HepG2 (cell line): ENCODE results near the gene CPOX. TPM values are rescaled to one million over a fixed set of nuclear protein-coding genes. Genes with fewer than 3 reads are reported as not detected.

Experiments used
- ATAC-seq: fragments of 200-7000 bp; cut with Tn5 transposase; 3 replicates; pipeline ENCODE4 v1.9.1; 2020; ENCODE audit warnings: mild to moderate bottlenecking, moderate library complexity
- BruUV-seq: library from RNA; stranded (reverse); fragments of 400-500 nt; replicated peaks from 2 replicates; lab custom pipeline; 2021; lab: Mats Ljungman, UMichigan
- CTCF ChIA-PET: fragments of 300-600 bp; formaldehyde crosslinking; extraction: SDS; loops from one replicate; lab custom pipeline; 2021; ENCODE audit warnings: low total read pairs, inconsistent platforms, low intra/inter-chr PET ratio; lab: Yijun Ruan, JAX
- POLR2A ChIA-PET: fragments of 350-600 bp; sonication (Branson Sonifier 250); formaldehyde crosslinking; loops from one replicate; lab custom pipeline; 2020; ENCODE audit warnings: antibody characterized with exemption, inconsistent platforms; lab: Yijun Ruan, JAX
- DNase-seq: peaks from one replicate; pipeline ENCODE4 v3.0.0-alpha.2; 2015; ENCODE audit warnings: low spot score
- FAIRE-seq: peaks from 3 replicates; lab custom pipeline; 2011; peaks lifted over from hg19 to GRCh38; lab: Jason Lieb, UNC
- H2AFZ ChIP-seq: one replicate; pipeline ENCODE4 v1.6.1; 2011; ENCODE audit warnings: low read length, inconsistent platforms
- H3K27ac ChIP-seq: fragments of 300-600 bp; 3 replicates; pipeline ENCODE4 v1.8.0; 2011; ENCODE audit warnings: mixed run types, mild to moderate bottlenecking, mixed read lengths, low read length, inconsistent platforms; ENCODE audit not compliant: insufficient read depth; ENCODE audit errors: extremely low read length
- H3K27me3 ChIP-seq, 2 experiments: fragments of 200-600 bp in 1 of 2; 2 replicates in 1 of 2; 3 replicates in 1 of 2; pipeline versions ENCODE4 v1.6.0 to v1.8.0; 2011; ENCODE audit warnings: low read length in 2 of 2, mild to moderate bottlenecking in 2 of 2, moderate library complexity in 2 of 2, inconsistent platforms in 1 of 2; ENCODE audit not compliant: insufficient read depth in 2 of 2, control insufficient read depth in 1 of 2
- H3K36me3 ChIP-seq, 2 experiments: fragments of 200-600 bp in 1 of 2; replicated peaks in 1 of 2; 2 replicates in 1 of 2; 3 replicates in 1 of 2; pipeline versions ENCODE4 v1.5.1 to v1.8.0; 2011; ENCODE audit warnings: low read length in 2 of 2, inconsistent platforms in 1 of 2; ENCODE audit not compliant: insufficient read depth in 2 of 2, control insufficient read depth in 1 of 2
- H3K4me1 ChIP-seq: 2 replicates; pipeline ENCODE4 v1.5.1; 2012; ENCODE audit warnings: low read length, inconsistent platforms; ENCODE audit not compliant: insufficient read depth
- H3K4me2 ChIP-seq: 2 replicates; pipeline ENCODE4 v1.6.0; 2011; ENCODE audit warnings: low read depth, low read length, inconsistent platforms
- H3K4me3 ChIP-seq, 3 experiments: fragments of 200-600 bp in 1 of 3; sonication (generic), shearing (Covaris generic) in 1 of 3; replicated peaks in 1 of 3; 2 replicates each; pipeline ENCODE4 v1.5.1; 2011 to 2016; ENCODE audit warnings: low read length in 3 of 3, inconsistent platforms in 2 of 3, low read depth in 2 of 3, mild to moderate bottlenecking in 2 of 3, control low read depth in 1 of 3, mixed read lengths in 1 of 3; ENCODE audit not compliant: insufficient read depth in 1 of 3
- H3K79me2 ChIP-seq: one replicate; pipeline ENCODE4 v1.6.1; 2011; ENCODE audit warnings: low read length, inconsistent platforms; ENCODE audit not compliant: insufficient read depth
- H3K9ac ChIP-seq: 2 replicates; pipeline ENCODE4 v1.6.0; 2011; ENCODE audit warnings: mild to moderate bottlenecking, low read depth, low read length, inconsistent platforms; ENCODE audit not compliant: insufficient read depth
- H3K9me3 ChIP-seq: 2 replicates; pipeline ENCODE4 v1.5.1; 2012; ENCODE audit warnings: mild to moderate bottlenecking, low read length
- H4K20me1 ChIP-seq: 2 replicates; pipeline ENCODE4 v1.6.0; 2011; ENCODE audit warnings: inconsistent platforms, mild to moderate bottlenecking, low read length, moderate library complexity; ENCODE audit not compliant: insufficient read depth
- ELF1 ChIP-seq: sonication (generic); formaldehyde crosslinking; IDR thresholded peaks from 2 replicates; pipeline ENCODE4 v1.4.0; 2020; ENCODE audit warnings: missing genetic modification reagents
- HDAC6 ChIP-seq: fragments of 200-600 bp; sonication (generic); IDR thresholded peaks from 2 replicates; pipeline ENCODE4 v1.7.0; 2017; ENCODE audit warnings: mild to moderate bottlenecking, antibody characterized with exemption, low read length, low read depth
- MAX ChIP-seq: IDR thresholded peaks from 2 replicates; pipeline ENCODE4 v1.6.1; 2012; ENCODE audit warnings: inconsistent platforms
- MTF2 ChIP-seq: sonication (generic); formaldehyde crosslinking; IDR thresholded peaks from 2 replicates; pipeline ENCODE4 v1.5.0; 2020; ENCODE audit warnings: missing genetic modification reagents, borderline replicate concordance
- ONECUT2 ChIP-seq: sonication (generic); formaldehyde crosslinking; IDR thresholded peaks from 2 replicates; pipeline ENCODE4 v1.4.0; 2020; ENCODE audit warnings: missing genetic modification reagents
- TSC22D2 ChIP-seq: sonication (generic); formaldehyde crosslinking; IDR thresholded peaks from 2 replicates; pipeline ENCODE4 v1.5.1; 2020; ENCODE audit warnings: missing genetic modification reagents, mild to moderate bottlenecking, borderline replicate concordance
- ZFP1 ChIP-seq: IDR thresholded peaks from 2 replicates; pipeline ENCODE4 v1.6.1; 2016
- ZNF136 ChIP-seq: sonication (generic); formaldehyde crosslinking; IDR thresholded peaks from 2 replicates; pipeline ENCODE4 v1.8.1; 2022; ENCODE audit warnings: low read depth, mild to moderate bottlenecking, moderate library complexity, missing genetic modification reagents
- ZNF30 ChIP-seq: sonication (generic); formaldehyde crosslinking; IDR thresholded peaks from 2 replicates; pipeline ENCODE4 v1.5.0; 2020; ENCODE audit warnings: mild to moderate bottlenecking, missing genetic modification reagents
- ZNF609 ChIP-seq: sonication (generic); formaldehyde crosslinking; IDR thresholded peaks from 2 replicates; pipeline ENCODE4 v1.4.0; 2020; ENCODE audit warnings: mild to moderate bottlenecking, missing genetic modification reagents, borderline replicate concordance
- WGBS: methylation state at CpG from one replicate; pipeline ENCODE4 v1.1.6; 2017; ENCODE audit warnings: low lambda C conversion rate; 5-methylcytosine and 5-hydroxymethylcytosine counted together
- in situ Hi-C: cut with HindIII; loops from 2 replicates; pipeline ENCODE4 v1.10.0; 2017; ENCODE audit warnings: low pct_unique_long_range_greater_than_20kb; ENCODE audit not compliant: extremely low pct_ligation_motif_present
- intact Hi-C: fragments of 100-400 bp; cut with micrococcal nuclease; formaldehyde crosslinking; loops from one replicate; pipeline ENCODE4 v1.10.0; 2022; ENCODE audit not compliant: unreplicated experiment
- polyA plus RNA-seq, 8 experiments: library from polyadenylated mRNA; depleted of rRNA in 3 of 8; stranded (reverse) in 7 of 8; unstranded in 1 of 8; fragments of >200 nt; fragmentation: Illumina TruSeq in 4 of 8; extraction: Trizol in 4 of 8; gene quantifications; 2 replicates each; pipeline versions ENCODE4 v1.2.1 to v1.2.3, GENCODE V29; 2011 to 2016; ENCODE audit warnings: low read depth in 4 of 8, missing spikeins in 1 of 8, mixed read lengths in 1 of 8; ENCODE audit not compliant: insufficient read depth in 1 of 8
- total RNA-seq, 5 experiments: library from RNA; depleted of rRNA; stranded (reverse); fragments of >200 nt; fragmentation: Illumina TruSeq; extraction: Trizol; gene quantifications; 2 replicates each; pipeline ENCODE4 v1.2.3, GENCODE V29; 2016; ENCODE audit warnings: low read depth in 1 of 5
- TF ChIP-seq, protein P1 (sequence below): sonication (generic); formaldehyde crosslinking; IDR thresholded peaks from 2 replicates; pipeline ENCODE4 v1.5.1; 2020; ENCODE audit warnings: missing genetic modification reagents, mild to moderate bottlenecking, borderline replicate concordance

CPOX gene
- total and polyA plus RNA-seq, 2 of the 13 experiments (the other 11 are each of a cell fraction or from before 2014, with no cell fraction given), result 34.2 to 37.2 TPM

- TF ChIP-seq MTF2 (no peak), ZNF30 (CRISPR knock-in tag) (no peak), MAX (no peak), ZFP1 (no peak)
These were observed 34.9 kb upstream of the CPOX start (continued) for GRCh38 chr3:98628317-98628716.

DNA sequence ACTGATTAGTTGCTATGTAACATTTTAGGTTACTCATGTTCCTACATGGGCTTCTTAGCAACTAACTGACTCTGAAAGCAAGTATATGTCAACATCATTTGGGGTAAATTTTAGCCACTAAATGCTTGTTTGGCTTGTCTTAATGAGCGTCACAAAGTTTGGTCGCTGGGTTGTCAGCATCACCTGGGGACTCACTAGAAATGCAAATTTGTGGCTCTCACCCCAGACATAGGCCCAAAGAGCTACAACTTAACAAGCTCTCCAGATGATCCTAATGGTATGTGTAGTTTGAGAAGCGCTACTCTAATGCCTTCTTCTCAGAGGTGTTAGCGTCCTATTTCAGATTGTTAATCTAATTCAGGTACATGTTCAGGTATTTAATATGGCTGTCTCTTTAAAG is 32.7 kb upstream of the CPOX start:
- no TSS peak for BruUV-seq
- Histone ChIP-seq H3K9ac (no peak overlapping the region), H3K36me3 (no peaks in the 10 kb centered on the region), H4K20me1 (no peaks in the 10 kb centered on the region), H3K27ac (no peak overlapping the region), H3K4me3 (no peak overlapping the region), H2AFZ (no peak overlapping the region), H3K4me1 (no peaks in the 10 kb centered on the region), H3K4me2 (no peak overlapping the region), H3K9me3 (no peaks in the 10 kb centered on the region), H3K79me2 (no peaks in the 10 kb centered on the region), H3K27me3 (peaks cover 0 to 3% of the 10 kb centered on the region in 2 experiments; a peak in 1 of 5 replicates)
- ChIA-PET CTCF (no interaction called here), POLR2A (no interaction called here)
- in situ Hi-C loops, result no loop called here
- no peak for FAIRE-seq
- WGBS, result 18% methylated on average over 4 of the region's 4 CpGs
- TF ChIP-seq ZNF609 (CRISPR knock-in tag) (no peak), ELF1 (CRISPR knock-in tag) (no peak), ONECUT2 (CRISPR knock-in tag) (no peak), TSC22D2 (CRISPR knock-in tag) (no peak), HDAC6 (no peak), ZNF136 (CRISPR knock-in tag) (no peak)
- TF ChIP-seq, protein P1, sequence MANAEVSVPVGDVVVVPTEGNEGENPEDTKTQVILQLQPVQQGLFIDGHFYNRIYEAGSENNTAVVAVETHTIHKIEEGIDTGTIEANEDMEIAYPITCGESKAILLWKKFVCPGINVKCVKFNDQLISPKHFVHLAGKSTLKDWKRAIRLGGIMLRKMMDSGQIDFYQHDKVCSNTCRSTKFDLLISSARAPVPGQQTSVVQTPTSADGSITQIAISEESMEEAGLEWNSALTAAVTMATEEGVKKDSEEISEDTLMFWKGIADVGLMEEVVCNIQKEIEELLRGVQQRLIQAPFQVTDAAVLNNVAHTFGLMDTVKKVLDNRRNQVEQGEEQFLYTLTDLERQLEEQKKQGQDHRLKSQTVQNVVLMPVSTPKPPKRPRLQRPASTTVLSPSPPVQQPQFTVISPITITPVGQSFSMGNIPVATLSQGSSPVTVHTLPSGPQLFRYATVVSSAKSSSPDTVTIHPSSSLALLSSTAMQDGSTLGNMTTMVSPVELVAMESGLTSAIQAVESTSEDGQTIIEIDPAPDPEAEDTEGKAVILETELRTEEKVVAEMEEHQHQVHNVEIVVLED (CRISPR knock-in tag), result no peak
- ATAC-seq, result no peak
- no peak for DNase-seq
- intact Hi-C loops, result no loop called here
